Right lobe of liver (tissue), 6 donors: Measurements from ENCODE around the gene MESP2. TPM values are rescaled to one million over a fixed set of nuclear protein-coding genes. Genes with fewer than 3 reads are reported as not detected.

Source experiments
- ATAC-seq, 4 donors: fragments of 200-7000 bp; cut with Tn5 transposase; one replicate each; pipeline ENCODE4 v1.9.1; 2020; ENCODE audit warnings: mild to moderate bottlenecking in 4 of 4, moderate library complexity in 4 of 4
- DNase-seq, 3 donors: peaks; one replicate each; pipeline ENCODE4 v3.0.0-alpha.2; 2020
- H3K27ac ChIP-seq, 3 donors: fragments of 200-600 bp; one replicate each; pipeline ENCODE4 v1.8.0; 2022
- H3K27me3 ChIP-seq, 2 donors: fragments of 200-600 bp; one replicate each; pipeline ENCODE4 v1.8.0; 2022
- H3K36me3 ChIP-seq, 4 donors: fragments of 200-600 bp; sonication (generic) in 1 of 4; one replicate each; pipeline versions ENCODE4 v1.5.1 to v1.8.0; 2017 to 2022; ENCODE audit warnings: control low read depth in 1 of 4
- H3K4me1 ChIP-seq, 4 donors: fragments of 200-600 bp; sonication (generic) in 1 of 4; one replicate each; pipeline versions ENCODE4 v1.5.1 to v1.8.0; 2017 to 2022; ENCODE audit warnings: control low read depth in 1 of 4
- H3K4me3 ChIP-seq, 3 donors: fragments of 200-600 bp; one replicate each; pipeline ENCODE4 v1.8.0; 2022
- H3K9me3 ChIP-seq, 4 donors: fragments of 200-600 bp; sonication (generic) in 1 of 4; one replicate each; pipeline versions ENCODE4 v1.5.1 to v1.8.0; 2017 to 2022; ENCODE audit warnings: control low read depth in 1 of 4
- POLR2A ChIP-seq: fragments of 450-650 bp; IDR thresholded peaks from one replicate; pipeline ENCODE4 v1.6.1; 2017; ENCODE audit warnings: antibody characterized with exemption, mild to moderate bottlenecking
- WGBS: methylation state at CpG from one replicate; pipeline ENCODE4 v1.1.6; 2018; ENCODE audit warnings: low coverage, low lambda C conversion rate; ENCODE audit not compliant: insufficient coverage; ENCODE audit errors: missing lambda C conversion rate; 5-methylcytosine and 5-hydroxymethylcytosine counted together
- intact Hi-C, 2 donors: fragments of 100-400 bp; cut with DNase I; formaldehyde crosslinking; loops; one replicate each; pipeline versions ENCODE4 v1.11.2 to v1.14.1; 2022
- total RNA-seq, 6 experiments: library from RNA; depleted of rRNA in 2 of 6; stranded (reverse); fragments of >200 nt in 2 of 6; fragmentation: NEBNext Ultra II Directional in 3 of 6; extraction: Animal tissue kit (Norgen Biotek cat#: 25700) in 3 of 6; gene quantifications; one replicate each; pipeline versions ENCODE4 v1.1.0 to v1.2.4, GENCODE V29; 2016 to 2023
- TF ChIP-seq, protein P1 (sequence below), 4 donors: fragments of 200-600 bp in 3 of 4; fragments of 450-650 bp in 1 of 4; IDR thresholded peaks; one replicate each; pipeline versions ENCODE4 v1.5.1 to v1.8.0; 2016 to 2022; ENCODE audit warnings: antibody characterized with exemption in 4 of 4, mild to moderate bottlenecking in 2 of 4
- donor health status: DM: no; HTN: yes; CAD: no.
- donor health status: DM: no; HTN: no; CAD: no.
- donor health status: DM: no; HTN: no; CAD: no.
- donor health status: DM: no; HTN: yes; CAD: no.
- donor health status: DM: no; HTN: yes; CAD: no.

MESP2 gene
- total RNA-seq, 6 experiments from 2014 or later = 0.12 TPM; not detected in 5

DNA sequence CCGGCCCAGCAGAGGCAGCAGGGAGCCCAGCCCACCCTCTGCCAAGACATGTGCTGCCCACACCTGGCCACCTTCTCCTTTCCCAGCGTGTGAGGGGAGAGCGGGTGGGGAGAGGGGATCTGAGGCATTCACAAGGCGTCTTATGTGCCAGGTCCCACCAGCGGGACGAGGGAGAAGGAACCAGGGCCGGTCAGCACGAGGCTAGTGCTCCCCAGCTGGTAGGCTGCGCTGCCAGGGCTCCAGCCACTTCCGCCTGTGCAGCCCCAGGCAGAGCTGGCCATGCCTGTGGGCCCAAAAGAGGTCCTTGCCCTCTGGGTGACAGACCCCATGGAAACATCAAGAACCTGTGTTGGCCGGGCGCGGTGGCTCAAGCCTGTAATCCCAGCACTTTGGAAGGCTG lies 31.0 kb upstream of the MESP2 start:
- ATAC-seq (no peak), DNase-seq (no peak)
- Histone ChIP-seq H3K4me1 (peaks cover 0 to 3% (median 0%) of the 10 kb centered on the region in 4 donors), H3K9me3 (no peaks in the 10 kb centered on the region), H3K27me3 (no peaks in the 10 kb centered on the region), H3K27ac (no peak overlapping the region), H3K4me3 (no peak overlapping the region), H3K36me3 (no peaks in the 10 kb centered on the region)
- TF ChIP-seq, protein P1, sequence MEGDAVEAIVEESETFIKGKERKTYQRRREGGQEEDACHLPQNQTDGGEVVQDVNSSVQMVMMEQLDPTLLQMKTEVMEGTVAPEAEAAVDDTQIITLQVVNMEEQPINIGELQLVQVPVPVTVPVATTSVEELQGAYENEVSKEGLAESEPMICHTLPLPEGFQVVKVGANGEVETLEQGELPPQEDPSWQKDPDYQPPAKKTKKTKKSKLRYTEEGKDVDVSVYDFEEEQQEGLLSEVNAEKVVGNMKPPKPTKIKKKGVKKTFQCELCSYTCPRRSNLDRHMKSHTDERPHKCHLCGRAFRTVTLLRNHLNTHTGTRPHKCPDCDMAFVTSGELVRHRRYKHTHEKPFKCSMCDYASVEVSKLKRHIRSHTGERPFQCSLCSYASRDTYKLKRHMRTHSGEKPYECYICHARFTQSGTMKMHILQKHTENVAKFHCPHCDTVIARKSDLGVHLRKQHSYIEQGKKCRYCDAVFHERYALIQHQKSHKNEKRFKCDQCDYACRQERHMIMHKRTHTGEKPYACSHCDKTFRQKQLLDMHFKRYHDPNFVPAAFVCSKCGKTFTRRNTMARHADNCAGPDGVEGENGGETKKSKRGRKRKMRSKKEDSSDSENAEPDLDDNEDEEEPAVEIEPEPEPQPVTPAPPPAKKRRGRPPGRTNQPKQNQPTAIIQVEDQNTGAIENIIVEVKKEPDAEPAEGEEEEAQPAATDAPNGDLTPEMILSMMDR (IDR thresholded peaks at IDR 0.05) = no peak
- TF ChIP-seq POLR2A = no peak
- 80% methylated on average over 4 of the region's 13 CpGs for WGBS
- intact Hi-C loops = loop anchor here (10.0 kb wide), 2 partner anchors 140 to 340 kb away; no protein-coding TSS in a partner anchor

DNA sequence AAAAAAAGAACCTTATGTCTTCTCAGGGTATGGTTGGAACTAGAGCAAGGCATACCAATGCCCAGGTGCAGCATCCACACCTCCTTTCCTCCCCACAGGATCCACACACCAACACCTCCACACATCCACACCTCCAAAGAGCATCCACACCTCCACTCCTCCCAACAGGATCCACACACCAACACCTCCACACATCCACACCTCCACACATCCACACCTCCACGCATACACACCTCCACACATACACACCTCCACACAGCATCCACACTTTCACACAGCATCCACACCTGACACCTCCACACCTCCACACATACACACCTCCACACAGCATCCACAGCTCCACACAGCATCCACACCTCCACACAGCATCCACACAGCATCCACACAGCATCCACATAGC lies 30.4 kb upstream of the MESP2 start:
- intact Hi-C loops = loop anchor here (10.0 kb wide), 2 partner anchors 139 to 339 kb away; no protein-coding TSS in a partner anchor

DNA sequence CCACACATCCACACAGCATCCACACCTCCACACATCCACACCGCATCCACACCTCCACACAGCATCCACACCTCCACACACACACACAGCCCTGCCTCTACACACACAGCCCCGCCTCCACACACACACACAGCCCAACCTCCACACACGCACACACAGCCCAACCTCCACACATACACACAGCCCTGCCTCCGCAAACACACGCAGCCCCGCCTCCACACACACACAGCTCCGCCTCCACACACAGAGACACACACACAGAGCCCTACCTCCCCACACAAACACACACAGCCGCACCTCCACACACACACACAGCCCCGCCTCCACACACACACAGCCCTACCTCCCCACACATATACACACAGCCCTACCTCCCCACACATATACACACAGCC lies 29.7 kb upstream of the MESP2 start:
- H3K4me1 ChIP-seq = peaks cover 0 to 10% (median 0%) of the 10 kb centered on the region in 4 donors
- WGBS = 68% methylated on average over 9 of the region's 9 CpGs
- no peaks in the 10 kb centered on the region for H3K9me3 ChIP-seq
- H3K27me3 ChIP-seq = no peaks in the 10 kb centered on the region
- no peak overlapping the region for H3K4me3 ChIP-seq
- H3K27ac ChIP-seq = no peak overlapping the region
- intact Hi-C loops = loop anchor here (10.0 kb wide), 2 partner anchors 138 to 338 kb away; no protein-coding TSS in a partner anchor
- H3K36me3 ChIP-seq = no peaks in the 10 kb centered on the region
- DNase-seq (no peak), ATAC-seq (no peak)
- no peak for TF ChIP-seq POLR2A
- TF ChIP-seq, protein P1 (IDR thresholded peaks at IDR 0.05) = no peak

More for the DNA sequence above, 30.4 kb upstream of the MESP2 start:
- Histone ChIP-seq H3K36me3 (no peaks in the 10 kb centered on the region), H3K27me3 (no peaks in the 10 kb centered on the region), H3K4me3 (no peak overlapping the region), H3K27ac (no peak overlapping the region), H3K9me3 (no peaks in the 10 kb centered on the region), H3K4me1 (peaks cover 0 to 7% (median 0%) of the 10 kb centered on the region in 4 donors)
- TF ChIP-seq, protein P1 (IDR thresholded peaks at IDR 0.05) = no peak
- TF ChIP-seq POLR2A = no peak
- no peak for ATAC-seq
- DNase-seq = no peak
- 25% methylated on average over 1 of the region's 1 CpG for WGBS

DNA sequence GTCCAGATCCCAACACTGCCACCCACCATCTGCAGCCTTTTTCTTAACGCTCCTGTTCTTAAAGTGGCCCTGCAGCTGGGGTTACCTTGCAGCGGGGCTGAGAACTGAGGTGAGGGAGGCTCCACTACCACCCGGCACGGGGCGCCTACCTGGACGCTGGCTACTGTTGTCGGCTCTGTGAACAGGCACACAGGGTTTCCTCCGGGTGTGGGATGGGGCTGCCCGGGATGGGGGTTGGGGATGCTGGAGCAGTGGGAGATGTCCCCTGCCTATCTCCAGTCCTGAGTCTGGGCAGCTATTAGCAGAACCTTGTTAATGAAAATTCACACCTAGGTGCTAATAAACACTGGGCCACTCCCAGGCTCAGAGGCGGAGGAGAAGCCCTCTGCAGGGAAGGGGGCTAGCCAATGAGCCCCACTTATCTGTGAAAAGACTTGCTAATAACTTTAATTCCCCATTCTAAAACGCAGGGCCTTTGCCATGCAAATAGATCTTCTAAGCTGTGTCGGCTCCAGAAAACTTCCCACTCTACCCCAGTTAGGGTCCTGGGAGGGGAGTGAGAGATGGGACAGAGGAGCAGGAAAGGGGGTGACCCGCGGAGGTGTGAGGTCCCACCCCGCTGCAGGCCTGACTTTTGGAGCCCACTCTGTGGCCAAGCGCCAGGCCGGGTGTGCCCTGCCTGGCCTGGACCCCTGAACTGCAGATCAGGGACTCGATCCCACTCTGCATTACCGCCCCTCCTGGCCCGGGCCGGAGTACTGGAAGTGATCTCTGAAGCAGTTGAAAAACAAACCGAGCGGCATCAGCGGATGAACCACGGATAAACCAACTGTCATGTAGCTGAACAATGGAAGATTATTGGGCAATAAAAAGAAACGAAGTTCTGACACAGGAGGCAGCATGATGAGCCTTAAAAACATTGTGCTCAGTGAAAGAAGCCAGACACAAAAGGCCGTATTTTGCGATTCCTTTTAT lies 28.1 kb upstream of the MESP2 start:
- 69% methylated on average over 13 of the region's 28 CpGs for WGBS
- Histone ChIP-seq H3K4me3 (no peak overlapping the region), H3K27me3 (no peaks in the 10 kb centered on the region), H3K36me3 (no peaks in the 10 kb centered on the region), H3K4me1 (peaks cover 0 to 10% (median 0%) of the 10 kb centered on the region in 4 donors), H3K27ac (no peak overlapping the region), H3K9me3 (no peaks in the 10 kb centered on the region)
- TF ChIP-seq POLR2A = no peak
- TF ChIP-seq, protein P1 (IDR thresholded peaks at IDR 0.05) = no peak
- ATAC-seq = no peak
- intact Hi-C loops = loop anchor here (10.0 kb wide), 2 partner anchors 137 to 337 kb away; no protein-coding TSS in a partner anchor
- DNase-seq = no peak
